ENCODE data around the gene TACR2. TPM values are rescaled to one million over a fixed set of nuclear protein-coding genes. Genes with fewer than 3 reads are reported as not detected.

Gene TACR2
- total and polyA plus RNA-seq, 3 donors from 2014 or later, result 0.74 to 0.91 (median 0.87) TPM

DNA sequence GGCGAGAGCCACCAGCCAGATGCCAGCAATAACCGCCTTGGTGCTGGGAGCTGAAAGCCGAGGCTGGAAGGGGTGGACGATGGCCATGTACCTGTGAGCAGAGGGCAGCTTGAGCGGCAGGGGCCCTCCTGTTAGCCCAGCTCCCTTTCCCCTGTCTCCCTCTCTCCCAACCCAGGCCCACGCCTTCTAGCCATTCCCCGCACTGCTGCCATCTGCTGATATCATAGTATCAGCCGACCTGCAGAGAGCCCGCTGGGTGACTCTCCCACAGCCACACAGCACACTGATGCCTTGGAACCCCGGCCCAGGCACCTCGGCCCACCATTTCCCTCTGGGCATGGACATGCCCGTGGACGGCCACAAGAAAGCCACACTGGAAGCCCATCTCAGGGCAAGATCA is 1.7 kb downstream of the TACR2 start:
- Histone ChIP-seq H3K9me3 (no peaks in the 10 kb centered on the region), H3K4me1 (peaks cover 3% of the 10 kb centered on the region), H3K36me3 (ENCODE audit: low read depth, missing control alignments) (no peaks in the 10 kb centered on the region), H3K27ac (no peak overlapping the region), H3K27me3 (no peaks in the 10 kb centered on the region), H3K4me3 (no peak overlapping the region)
- TF ChIP-seq CTCF (IDR thresholded peaks at IDR 0.05) (no peak), POLR2A (IDR thresholded peaks at IDR 0.05) (no peak)
- WGBS, 2 donors, result 88% methylated on average over 8 to 13 of the region's 13 CpGs
- no peak for DNase-seq
- intact Hi-C loops (cut with DNase I; ENCODE audit: low total_unique reads), result no loop called here

- H3K4me1 ChIP-seq, result peaks cover 3% of the 10 kb centered on the region
- intact Hi-C loops (cut with DNase I; ENCODE audit: low total_unique reads), result no loop called here
- H3K27me3 ChIP-seq, result no peaks in the 10 kb centered on the region
- 87 to 89% methylated on average over 20 of the region's 20 CpGs for WGBS, 2 donors
- no peaks in the 10 kb centered on the region for H3K9me3 ChIP-seq
- TF ChIP-seq POLR2A (IDR thresholded peaks at IDR 0.05) (no peak), CTCF (IDR thresholded peaks at IDR 0.05) (no peak)
- H3K36me3 ChIP-seq (ENCODE audit: low read depth, missing control alignments), result no peaks in the 10 kb centered on the region
- no peak for DNase-seq
- no peak overlapping the region for H3K4me3 ChIP-seq
- H3K27ac ChIP-seq, result no peak overlapping the region
Observed at GRCh38 chr10:69414036-69415018, 2.4 kb downstream of the TACR2 start.

GRCh38 chr10:69413221-69413865 is 3.4 kb downstream of the TACR2 start:
- Histone ChIP-seq H3K9me3 (no peaks in the 10 kb centered on the region), H3K4me1 (peaks cover 4% of the 10 kb centered on the region), H3K27ac (no peak overlapping the region), H3K4me3 (no peak overlapping the region), H3K27me3 (no peaks in the 10 kb centered on the region), H3K36me3 (ENCODE audit: low read depth, missing control alignments) (no peaks in the 10 kb centered on the region)
- TF ChIP-seq POLR2A (IDR thresholded peaks at IDR 0.05), result no peak
- peak; percentile 68 to 73 (median 69) for TF ChIP-seq CTCF (IDR thresholded peaks at IDR 0.05)
- intact Hi-C loops (cut with DNase I; ENCODE audit: low total_unique reads), result no loop called here
- DNase-seq, result peak; percentile 90
- WGBS, 2 donors, result 20 to 46% methylated on average over 7 to 13 of the region's 13 CpGs

DNA sequence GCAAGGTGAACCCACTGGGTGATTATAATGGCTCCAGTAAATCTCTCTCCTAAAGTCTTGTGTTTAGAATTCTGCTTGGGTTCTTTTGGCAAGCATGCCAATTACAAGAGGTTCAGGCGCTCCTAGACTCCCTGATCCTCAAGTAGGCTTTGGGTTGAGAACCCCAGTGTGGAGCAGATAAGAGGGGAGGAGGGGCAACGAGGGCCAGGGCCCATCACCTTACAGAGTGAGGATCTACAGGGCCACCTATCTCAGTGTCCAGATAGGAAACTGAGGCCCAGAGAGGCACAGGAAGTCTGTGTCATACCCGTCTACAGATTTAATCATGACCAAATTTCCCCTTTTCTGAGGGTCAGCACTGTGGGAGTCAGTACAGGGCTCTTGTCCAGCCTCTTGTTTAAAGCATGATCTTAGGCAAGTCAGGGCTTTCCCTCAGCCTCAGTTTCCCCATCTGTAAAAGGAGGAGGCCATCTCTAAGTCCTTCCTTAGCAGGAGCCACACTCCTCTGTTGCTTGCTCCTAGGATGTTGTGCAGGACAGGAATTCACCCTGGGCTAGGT is 4.4 kb downstream of the TACR2 start:
- Histone ChIP-seq H3K36me3 (ENCODE audit: low read depth, missing control alignments) (no peaks in the 10 kb centered on the region), H3K4me1 (peaks cover 12% of the 10 kb centered on the region), H3K27ac (no peak overlapping the region), H3K4me3 (no peak overlapping the region), H3K27me3 (no peaks in the 10 kb centered on the region), H3K9me3 (no peaks in the 10 kb centered on the region)
- no peak for TF ChIP-seq CTCF (IDR thresholded peaks at IDR 0.05)
- no peak for TF ChIP-seq POLR2A (IDR thresholded peaks at IDR 0.05)
- intact Hi-C loops (cut with DNase I; ENCODE audit: low total_unique reads), result no loop called here
- DNase-seq, result no peak
- 79 to 89% methylated on average over 3 of the region's 3 CpGs for WGBS, 2 donors

All from testis (tissue), 3 donors.